ENCODE results near the gene HS3ST5.
"Not testable (repeated sequence)": the region's sequence is repeated elsewhere in the genome, so short reads cannot be mapped to it uniquely, and the experiment has no call there.

HS3ST5 gene

GRCh38 chr6:114084327-114084890, 258.4 kb downstream of the HS3ST5 start:
- DNase-seq: no peak

DNA sequence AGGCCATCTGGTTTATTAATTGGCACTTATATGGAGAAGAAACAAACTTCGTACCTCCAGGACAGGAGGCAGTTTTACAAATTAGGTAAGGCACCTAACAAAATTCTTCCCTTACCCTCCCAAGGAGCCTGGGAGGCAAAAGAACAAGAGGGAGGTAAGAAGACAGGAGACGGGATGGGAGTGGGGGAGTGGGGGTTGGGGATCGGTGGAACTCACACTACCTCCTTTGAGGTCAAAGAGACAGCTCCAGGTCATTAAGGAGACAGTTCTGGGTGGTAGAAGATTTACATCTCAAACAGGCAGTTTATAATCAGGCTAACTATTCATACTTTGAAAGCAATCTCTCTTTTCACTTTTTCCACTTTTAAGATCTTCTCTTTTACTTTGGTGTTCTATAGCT, 259.6 kb downstream of the HS3ST5 start:
- no peak for DNase-seq

- DNase-seq: no peak
These were observed 261.1 kb downstream of the HS3ST5 start for GRCh38 chr6:114081730-114082129.

GRCh38 chr6:114080891-114081510, 261.8 kb downstream of the HS3ST5 start:
- DNase-seq: no peak

DNA sequence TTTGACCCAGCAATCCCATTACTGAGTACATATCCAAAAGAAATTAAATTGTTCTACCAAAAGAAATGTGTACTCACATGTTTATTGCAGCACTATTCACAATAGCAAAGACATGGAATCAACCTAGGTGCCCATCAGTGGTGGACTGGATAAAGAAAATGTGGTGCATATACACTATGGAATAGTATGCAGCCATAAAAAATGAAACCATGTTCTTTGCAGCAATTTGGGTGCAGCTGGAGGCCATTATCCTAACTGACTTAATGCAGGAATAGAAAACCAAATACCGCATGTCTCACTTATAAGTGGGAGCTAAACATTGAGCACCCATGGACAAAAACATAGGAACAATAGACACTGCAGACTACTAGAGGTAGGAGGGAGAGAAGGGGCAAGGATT, 262.4 kb downstream of the HS3ST5 start:
- not testable (repeated sequence) for DNase-seq

GRCh38 chr6:114075777-114076176, 267.0 kb downstream of the HS3ST5 start:
- DNase-seq: no peak

GRCh38 chr6:114075300-114075699, 267.5 kb downstream of the HS3ST5 start:
- DNase-seq: no peak

- DNase-seq: no peak
These were observed 274.1 kb downstream of the HS3ST5 start for GRCh38 chr6:114068771-114069170.

DNA sequence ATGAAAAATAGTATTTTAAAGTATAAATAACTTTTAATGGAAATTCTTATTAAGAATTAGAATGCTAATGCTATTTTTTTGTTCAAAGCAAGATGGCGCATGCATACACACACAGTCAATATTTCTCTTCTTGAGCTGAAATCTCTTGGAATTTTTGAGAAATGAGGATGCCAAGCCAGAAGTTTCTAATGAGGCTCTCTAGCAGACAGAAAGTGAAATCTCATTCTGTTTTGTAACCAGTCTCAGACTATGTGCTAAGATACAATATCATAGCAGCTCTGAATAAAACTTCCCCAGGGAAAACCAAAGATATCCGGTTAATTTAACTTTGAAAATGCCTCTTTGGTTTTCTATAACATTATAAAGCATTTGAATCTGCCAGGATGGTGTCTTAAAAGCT, 274.7 kb downstream of the HS3ST5 start:
- no peak for DNase-seq

DNA sequence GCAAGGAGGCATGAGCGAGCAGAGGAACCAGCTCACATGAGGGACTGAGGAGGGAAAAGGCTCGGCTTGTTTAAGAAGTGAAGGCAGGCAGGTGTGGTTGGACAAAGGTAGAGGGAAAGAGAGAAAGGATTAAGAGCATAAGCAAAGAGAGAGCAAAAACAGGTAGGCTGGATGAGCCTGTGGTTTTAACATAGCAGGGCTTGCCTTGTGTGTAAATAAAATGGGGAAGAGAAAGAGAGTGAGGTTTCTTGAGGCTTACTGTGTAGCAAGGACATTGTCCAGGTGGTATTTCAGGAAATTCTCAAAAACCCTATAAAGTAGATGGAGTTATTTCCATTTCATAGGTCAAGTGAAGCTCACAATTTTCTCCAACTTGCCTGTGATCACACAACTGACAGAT, 278.0 kb downstream of the HS3ST5 start:
- DNase-seq: no peak

- DNase-seq: no peak
These were observed 278.9 kb downstream of the HS3ST5 start for GRCh38 chr6:114063956-114064355.

DNA sequence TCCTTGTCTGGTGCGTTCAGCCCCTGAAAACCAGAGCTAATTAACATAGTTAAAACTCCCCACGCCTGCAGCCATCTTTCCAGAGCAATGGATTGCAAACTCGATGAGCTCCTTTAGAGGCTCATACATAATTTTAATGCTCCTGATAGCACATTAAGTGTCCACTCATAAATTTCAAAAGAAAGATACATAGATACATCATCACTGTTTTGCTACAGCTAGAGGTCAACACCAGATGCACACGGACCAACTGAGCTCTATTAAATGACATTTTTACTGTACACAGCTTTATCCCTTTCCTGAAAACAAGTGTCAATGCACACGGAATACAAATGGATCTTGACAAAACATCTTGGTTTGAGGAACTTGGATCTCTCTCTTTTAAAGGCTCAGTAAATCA, 280.6 kb downstream of the HS3ST5 start:
- no peak for DNase-seq

DNA sequence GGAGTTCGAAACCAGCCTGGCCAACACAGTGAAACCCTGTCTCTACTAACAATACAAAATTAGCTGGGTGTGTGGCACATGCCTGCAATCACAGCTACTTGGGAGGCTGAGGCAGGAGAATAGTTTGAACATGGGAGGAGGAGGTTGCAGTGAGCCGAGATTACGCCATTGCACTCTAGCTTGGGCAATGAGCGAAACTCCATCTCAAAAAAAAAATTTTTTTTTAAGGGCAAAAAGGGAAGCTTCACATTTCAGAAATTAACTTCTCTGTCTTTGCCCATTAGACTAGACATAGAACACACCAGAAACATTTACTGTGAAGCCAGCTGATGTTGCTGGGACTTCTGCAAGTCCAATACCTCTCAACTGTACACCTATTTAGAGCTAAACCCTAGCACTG, 281.1 kb downstream of the HS3ST5 start:
- DNase-seq: no peak

- no peak for DNase-seq
These were observed 281.7 kb downstream of the HS3ST5 start for GRCh38 chr6:114061116-114061515.

- DNase-seq: no peak
These were observed 284.4 kb downstream of the HS3ST5 start for GRCh38 chr6:114058435-114058834.

GRCh38 chr6:114055763-114056162, 287.1 kb downstream of the HS3ST5 start:
- no peak for DNase-seq

DNA sequence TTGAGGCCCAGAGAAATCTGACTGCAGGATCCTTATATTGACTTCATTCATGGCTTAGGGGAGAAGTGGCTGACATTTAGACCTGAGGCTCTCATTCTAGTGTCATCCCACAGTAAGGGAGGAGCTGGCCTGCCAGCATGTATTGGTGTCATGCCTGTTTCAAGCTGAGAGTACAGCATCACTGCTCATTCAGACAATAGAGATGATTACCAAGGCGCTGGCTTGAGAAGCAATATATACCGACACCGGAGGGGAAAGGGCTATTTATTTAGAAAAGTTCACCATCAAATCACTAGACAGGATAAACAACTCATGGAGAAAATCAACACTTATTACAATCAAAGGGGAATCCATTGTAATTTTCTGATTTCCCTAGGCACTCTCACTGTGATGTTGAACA, 287.5 kb downstream of the HS3ST5 start:
- no peak for DNase-seq

GRCh38 chr6:114053791-114054190, 289.0 kb downstream of the HS3ST5 start:
- no peak for DNase-seq

GRCh38 chr6:114052141-114052540, 290.7 kb downstream of the HS3ST5 start:
- DNase-seq: no peak

DNA sequence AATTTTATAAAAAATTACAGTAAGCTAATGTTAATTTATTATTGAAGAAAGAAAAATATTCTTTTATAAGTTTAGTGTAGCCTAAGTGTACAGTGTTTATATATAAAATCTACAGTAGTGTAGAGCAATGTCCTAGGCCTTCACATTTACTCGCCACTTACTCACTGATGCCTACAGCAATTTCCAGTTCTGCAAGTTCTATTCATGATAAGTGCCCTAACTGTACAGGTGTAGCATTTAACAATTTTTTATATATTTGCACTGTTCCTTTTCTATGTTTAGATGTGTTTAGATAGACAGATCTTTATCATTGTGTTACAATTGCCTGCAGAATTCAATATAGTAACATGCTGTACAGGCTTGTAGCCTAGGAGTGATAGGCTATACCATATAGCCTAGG, 291.8 kb downstream of the HS3ST5 start:
- DNase-seq: no peak

- no peak for DNase-seq
These were observed 293.4 kb downstream of the HS3ST5 start for GRCh38 chr6:114049367-114049966.

DNA sequence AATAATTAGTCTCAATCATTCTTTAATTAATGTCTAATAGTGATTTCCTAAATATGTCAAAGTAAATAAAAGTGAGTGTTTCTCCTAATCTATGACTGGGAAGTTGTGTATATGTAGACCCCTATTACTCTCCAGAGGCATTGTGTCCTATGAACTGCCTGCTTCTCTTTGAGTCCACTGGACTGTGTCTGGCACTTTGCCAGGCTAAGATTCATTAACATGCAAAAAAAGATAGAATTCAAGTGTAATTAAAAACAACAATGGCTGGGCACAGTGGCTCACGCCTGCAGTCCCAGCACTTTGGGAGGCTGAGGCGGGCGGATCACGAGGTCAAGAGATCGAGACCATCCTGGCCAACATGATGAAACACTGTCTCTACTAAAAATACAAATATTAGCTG, 298.3 kb downstream of the HS3ST5 start:
- not testable (repeated sequence) for DNase-seq

DNA sequence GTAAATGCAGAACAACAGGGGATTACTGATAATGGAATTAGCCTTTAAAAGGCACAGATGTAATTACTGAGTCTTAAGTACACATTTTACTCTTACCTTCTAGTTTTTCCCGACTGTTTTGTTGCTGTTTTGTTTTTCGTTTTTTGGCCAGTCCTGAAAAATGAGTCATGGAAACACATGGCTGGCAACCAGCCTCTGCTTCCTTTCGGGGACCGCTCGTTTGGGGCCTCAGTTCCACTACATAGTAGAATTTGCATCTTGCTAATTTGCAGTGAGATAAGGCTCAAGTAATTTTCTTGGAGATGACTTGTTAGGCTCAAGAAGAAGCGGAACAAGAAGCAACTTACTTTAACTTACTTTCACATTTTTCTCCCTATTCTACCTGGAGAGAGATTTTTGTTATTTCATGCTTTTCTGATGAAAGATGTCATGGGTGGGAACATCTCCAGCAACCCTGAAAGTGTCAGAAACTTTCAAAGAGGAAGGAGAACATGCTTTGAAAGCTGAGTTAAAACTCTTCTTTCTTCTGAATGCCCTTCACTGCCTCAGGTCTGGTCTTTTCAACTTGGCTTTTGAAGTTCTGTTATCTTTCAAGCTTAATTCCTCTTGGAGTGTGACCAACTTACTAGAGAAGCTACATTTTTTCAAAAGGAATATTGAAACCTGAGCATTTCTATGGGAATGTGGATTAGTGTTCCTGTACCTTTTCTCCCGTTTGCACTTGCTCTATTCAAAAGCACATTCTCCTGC, 300.4 kb downstream of the HS3ST5 start:
- DNase-seq: no peak

DNA sequence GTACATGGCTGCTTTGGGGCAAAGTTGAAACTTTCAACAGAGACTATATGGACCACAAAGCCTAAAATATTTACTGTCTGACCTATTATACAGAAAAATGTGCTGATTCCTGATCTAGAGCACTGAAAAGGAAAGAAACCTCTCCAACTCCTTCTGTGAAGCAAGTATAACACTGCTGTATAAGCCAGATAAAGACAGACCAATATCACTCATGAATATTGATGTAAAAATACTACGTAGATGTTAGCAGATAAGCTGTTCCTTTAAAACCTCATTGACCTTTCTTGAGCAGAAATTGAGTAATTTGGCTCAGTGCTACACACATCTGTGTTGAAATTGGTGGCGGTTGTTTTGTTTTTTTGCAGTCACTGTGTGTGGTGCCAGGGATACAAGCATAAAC, 302.0 kb downstream of the HS3ST5 start:
- DNase-seq: no peak

All from activated effector memory CD4-positive, alpha-beta T cell treated with anti-CD3 and anti-CD28 coated beads, Interleukin-2, amount 50 U/mL, for 16 hours (primary cell).